ENCODE data around the gene NTN3. TPM values are rescaled to one million over a fixed set of nuclear protein-coding genes. Genes with fewer than 3 reads are reported as not detected.

NTN3 gene
- polyA plus RNA-seq, 2 of the 4 experiments (the other 2 are of a cell fraction) = not detected

GRCh38 chr16:2495041-2495440 lies 23.9 kb downstream of the NTN3 start (continued):
- TF ChIP-seq ESRRA (IDR thresholded peaks at IDR 0.05; ENCODE audit: borderline replicate concordance, low read length) = no peak
- no peak for TF ChIP-seq RAD21 (conservative IDR thresholded peaks at IDR 0.05 in 1 of 2, IDR thresholded peaks at IDR 0.05 in 1 of 2)
- TF ChIP-seq HMGXB4 (CRISPR knock-in tag; IDR thresholded peaks at IDR 0.05; ENCODE audit: borderline replicate concordance) = no peak
- no peak for TF ChIP-seq ZC3H11A (IDR thresholded peaks at IDR 0.05)

- TF ChIP-seq ZSCAN20 (CRISPR knock-in tag; IDR thresholded peaks at IDR 0.05) = no peak
- TF ChIP-seq RNF2 (IDR thresholded peaks at IDR 0.05; ENCODE audit: borderline replicate concordance, low read depth) = no peak
- TF ChIP-seq HEYL (CRISPR knock-in tag; IDR thresholded peaks at IDR 0.05) = no peak
- TF ChIP-seq RFX5 (IDR thresholded peaks at IDR 0.05) = no peak
- no peak for TF ChIP-seq BCL3 (IDR thresholded peaks at IDR 0.05)
- no peak for TF ChIP-seq TFCP2L1 (CRISPR knock-in tag; IDR thresholded peaks at IDR 0.05)
- H3K9me3 ChIP-seq = no peaks in the 10 kb centered on the region
- DNase-seq (ENCODE audit: low read depth in 1 of 2, low spot score in 1 of 2) = no peak
- ChIA-PET POLR2A (no interaction called here), CTCF (interaction anchor here (0.8 to 1.8 kb wide), 4 partner anchors 10 to 245 kb away, joined by 3 to 4 read pairs (median 4); partner anchors contain the start of gene ECI1)
- H3K4me1 ChIP-seq = peaks cover 13% of the 10 kb centered on the region
- H3K4me2 ChIP-seq = no peak overlapping the region
- H3K4me3 ChIP-seq = no peak overlapping the region
- no peak for ATAC-seq
- no peak for FAIRE-seq
- H3K27ac ChIP-seq = no peak overlapping the region; a peak in 1 of 6 replicates
- 94% methylated on average over 34 of the region's 62 CpGs for WGBS (ENCODE audit: missing lambda C conversion rate)
Measured at GRCh38 chr16:2496223-2497115, 25.4 kb downstream of the NTN3 start.

- Histone ChIP-seq H3K9me3 (no peaks in the 10 kb centered on the region), H3K27ac (peak overlapping the region in 1 of 2 experiments; percentile 55; a peak in 2 of 6 replicates), H3K4me1 (peaks cover 17% of the 10 kb centered on the region), H3K4me3 (no peak overlapping the region), H3K4me2 (peak overlapping the region; percentile 35; the same call in 2 of the 3 replicates)
- no peak for ATAC-seq
- CTCF ChIA-PET = interaction anchor here (1.0 to 6.4 kb wide), 3 partner anchors 10 to 67 kb away, joined by 4 to 98 read pairs (median 4); no protein-coding TSS in a partner anchor
- whole genome bisulfite sequencing (ENCODE audit: missing lambda C conversion rate) = 56% methylated on average over 16 of the region's 21 CpGs
- POLR2A ChIA-PET = no interaction called here
- no peak for FAIRE-seq
- no peak for TF ChIP-seq MAZ (IDR thresholded peaks at IDR 0.05; ENCODE audit: borderline replicate concordance, low read depth, low read length)
- TF ChIP-seq TFCP2L1 (CRISPR knock-in tag; IDR thresholded peaks at IDR 0.05) = no peak
- TF ChIP-seq CBX2 (IDR thresholded peaks at IDR 0.05; ENCODE audit: borderline replicate concordance, low read depth) = no peak
- TF ChIP-seq ZC3H11A (IDR thresholded peaks at IDR 0.05) = no peak
- TF ChIP-seq RAD21 (conservative IDR thresholded peaks at IDR 0.05 in 1 of 2, IDR thresholded peaks at IDR 0.05 in 1 of 2) = no peak
- no peak for TF ChIP-seq EHMT2 (IDR thresholded peaks at IDR 0.05; ENCODE audit: low read depth)
- no peak for TF ChIP-seq CHD2 (IDR thresholded peaks at IDR 0.05; ENCODE audit: low read length, partially characterized antibody)
- no peak for TF ChIP-seq RNF2 (IDR thresholded peaks at IDR 0.05; ENCODE audit: borderline replicate concordance, low read depth)
- no peak for TF ChIP-seq MAFK (IDR thresholded peaks at IDR 0.05; ENCODE audit: partially characterized antibody)
- no peak for DNase-seq (ENCODE audit: low read depth in 1 of 2, low spot score in 1 of 2)
Measured at GRCh38 chr16:2497116-2497630, 26.1 kb downstream of the NTN3 start.

Data from A549 (cell line).